Psoas muscle (tissue), 8 donors: ENCODE results near the gene CNN2. TPM values are rescaled to one million over a fixed set of nuclear protein-coding genes. Genes with fewer than 3 reads are reported as not detected.

Experiments
- ATAC-seq, 4 donors: fragments of 200-7000 bp; cut with Tn5 transposase; one replicate each; pipeline ENCODE4 v1.9.1; 2020; ENCODE audit warnings: moderate library complexity in 3 of 4, mild to moderate bottlenecking in 2 of 4
- DNase-seq, 2 donors: peaks; one replicate each; pipeline ENCODE4 v3.0.0-alpha.2; 2020
- H3K27ac ChIP-seq: fragments of 200-600 bp; one replicate; pipeline ENCODE4 v1.8.0; 2022
- H3K27me3 ChIP-seq, 3 donors: fragments of 200-600 bp in 1 of 3; one replicate each; pipeline versions ENCODE4 v1.6.1 to v1.8.0; 2013 to 2022; ENCODE audit warnings: low read length in 2 of 3, mild to moderate bottlenecking in 2 of 3, moderate library complexity in 1 of 3; ENCODE audit not compliant: insufficient read depth in 3 of 3
- H3K36me3 ChIP-seq, 2 donors: fragments of 200-600 bp in 1 of 2; one replicate each; pipeline versions ENCODE4 v1.6.1 to v1.8.0; 2013 to 2022; ENCODE audit warnings: low read depth in 1 of 2, mild to moderate bottlenecking in 1 of 2, moderate library complexity in 1 of 2; ENCODE audit not compliant: insufficient read depth in 1 of 2
- H3K4me1 ChIP-seq: fragments of 200-600 bp; one replicate; pipeline ENCODE4 v1.8.0; 2022
- H3K4me3 ChIP-seq: fragments of 200-600 bp; one replicate; pipeline ENCODE4 v1.8.0; 2022; ENCODE audit warnings: mild to moderate bottlenecking
- H3K9me3 ChIP-seq: fragments of 200-600 bp; one replicate; pipeline ENCODE4 v1.8.0; 2022
- WGBS, 3 donors: extraction: QIAGEN DNeasy Blood & Tissue Kit; methylation state at CpG; one replicate each; pipeline versions ENCODE4 v1.1.6 to v1.1.7; 2013; 5-methylcytosine and 5-hydroxymethylcytosine counted together
- intact Hi-C, 2 donors: fragments of 100-400 bp; cut with DNase I; formaldehyde crosslinking; loops; one replicate each; pipeline versions ENCODE4 v1.11.0 to v1.14.2; 2022
- polyA plus RNA-seq, 3 donors: library from polyadenylated mRNA; stranded (reverse); fragments of 200-250 nt; gene quantifications; one replicate each; pipeline ENCODE4 v1.2.3, GENCODE V29; 2013
- total RNA-seq, 4 donors: library from RNA; stranded (reverse); fragmentation: NEBNext Ultra II Directional in 2 of 4; extraction: Animal tissue kit (Norgen Biotek cat#: 25700) in 2 of 4; gene quantifications; one replicate each; pipeline versions ENCODE4 v1.2.1 to v1.2.4, GENCODE V29; 2021 to 2023
- TF ChIP-seq, protein P1 (sequence below): fragments of 200-600 bp; IDR thresholded peaks from one replicate; pipeline ENCODE4 v1.8.0; 2022; ENCODE audit warnings: antibody characterized with exemption
- donor health status: healthy with polysubstance abuse.
- donor health status: DM: no; HTN: no; CAD: no; lungs with moderate emphysema.
- donor health status: Bipolar disorder and iron deficiency.
- donor health status: healthy.
- donor health status: DM: yes; HTN: yes; CAD: no.
- donor health status: DM: no; HTN: no; CAD: no.
- donor health status: DM: no; HTN: no; CAD: no.
- donor health status: DM: yes; HTN: yes; CAD: no.

CNN2 gene
- total and polyA plus RNA-seq, 7 donors = 1.7 to 9.5 (median 6.3) TPM

DNA sequence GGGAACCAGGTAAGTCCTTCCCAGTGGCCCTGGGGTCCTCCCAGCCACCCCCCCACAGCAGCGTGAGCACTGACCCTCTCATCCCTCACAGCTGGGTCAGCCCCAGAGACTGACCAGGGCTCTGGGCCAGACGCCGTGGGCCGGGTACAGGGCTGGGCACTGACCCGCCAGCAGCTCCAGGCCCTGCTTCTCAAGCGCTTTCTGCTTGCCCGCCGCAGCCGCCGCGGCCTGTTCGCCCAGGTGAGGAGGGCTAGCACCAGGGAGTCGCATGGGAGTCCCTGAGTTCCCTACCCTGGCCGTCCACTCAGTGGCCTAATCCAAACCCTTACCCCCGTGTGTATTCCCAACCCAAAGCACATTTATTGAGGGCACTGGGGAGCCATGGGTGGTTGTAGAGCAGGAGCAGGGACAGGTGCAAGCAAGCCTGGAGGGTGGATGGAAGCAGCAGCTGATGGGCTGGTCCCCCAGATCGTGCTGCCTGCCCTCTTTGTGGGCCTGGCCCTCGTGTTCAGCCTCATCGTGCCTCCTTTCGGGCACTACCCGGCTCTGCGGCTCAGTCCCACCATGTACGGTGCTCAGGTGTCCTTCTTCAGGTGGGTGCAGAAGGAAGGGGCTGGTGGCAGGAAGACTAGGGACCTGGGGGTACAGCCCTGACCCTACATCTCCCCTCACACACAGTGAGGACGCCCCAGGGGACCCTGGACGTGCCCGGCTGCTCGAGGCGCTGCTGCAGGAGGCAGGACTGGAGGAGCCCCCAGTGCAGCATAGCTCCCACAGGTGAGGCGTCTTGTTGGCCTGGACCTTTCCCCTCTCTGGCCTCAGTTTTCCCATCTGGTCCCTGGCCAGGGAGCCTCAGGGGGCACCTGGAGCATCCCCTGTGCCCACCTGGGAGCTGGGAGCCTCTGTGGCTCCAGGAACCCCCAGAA is 28.0 kb downstream of the CNN2 start:
- TF ChIP-seq, protein P1, sequence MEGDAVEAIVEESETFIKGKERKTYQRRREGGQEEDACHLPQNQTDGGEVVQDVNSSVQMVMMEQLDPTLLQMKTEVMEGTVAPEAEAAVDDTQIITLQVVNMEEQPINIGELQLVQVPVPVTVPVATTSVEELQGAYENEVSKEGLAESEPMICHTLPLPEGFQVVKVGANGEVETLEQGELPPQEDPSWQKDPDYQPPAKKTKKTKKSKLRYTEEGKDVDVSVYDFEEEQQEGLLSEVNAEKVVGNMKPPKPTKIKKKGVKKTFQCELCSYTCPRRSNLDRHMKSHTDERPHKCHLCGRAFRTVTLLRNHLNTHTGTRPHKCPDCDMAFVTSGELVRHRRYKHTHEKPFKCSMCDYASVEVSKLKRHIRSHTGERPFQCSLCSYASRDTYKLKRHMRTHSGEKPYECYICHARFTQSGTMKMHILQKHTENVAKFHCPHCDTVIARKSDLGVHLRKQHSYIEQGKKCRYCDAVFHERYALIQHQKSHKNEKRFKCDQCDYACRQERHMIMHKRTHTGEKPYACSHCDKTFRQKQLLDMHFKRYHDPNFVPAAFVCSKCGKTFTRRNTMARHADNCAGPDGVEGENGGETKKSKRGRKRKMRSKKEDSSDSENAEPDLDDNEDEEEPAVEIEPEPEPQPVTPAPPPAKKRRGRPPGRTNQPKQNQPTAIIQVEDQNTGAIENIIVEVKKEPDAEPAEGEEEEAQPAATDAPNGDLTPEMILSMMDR = no peak
- WGBS, 3 donors = 89 to 92% (median 92%) methylated on average over 23 to 28 of the region's 28 CpGs
- Histone ChIP-seq H3K9me3 (peaks cover 33% of the 10 kb centered on the region), H3K4me3 (no peak overlapping the region), H3K4me1 (no peaks in the 10 kb centered on the region), H3K36me3 (peaks cover 0 to 49% of the 10 kb centered on the region in 2 donors), H3K27me3 (no peaks in the 10 kb centered on the region), H3K27ac (no peak overlapping the region)
- no peak for ATAC-seq
- intact Hi-C loops = no loop called here
- no peak for DNase-seq

- Histone ChIP-seq H3K27ac (no peak overlapping the region), H3K4me3 (no peak overlapping the region), H3K9me3 (peaks cover 33% of the 10 kb centered on the region), H3K4me1 (no peaks in the 10 kb centered on the region), H3K36me3 (peaks cover 0 to 53% of the 10 kb centered on the region in 2 donors), H3K27me3 (no peaks in the 10 kb centered on the region)
- intact Hi-C loops = no loop called here
- TF ChIP-seq, protein P1 = no peak
- DNase-seq (no peak), ATAC-seq (no peak)
- WGBS, 3 donors = 94 to 96% (median 94%) methylated on average over 14 of the region's 14 CpGs
Observed at GRCh38 chr19:1055028-1055425, 28.6 kb downstream of the CNN2 start.

DNA sequence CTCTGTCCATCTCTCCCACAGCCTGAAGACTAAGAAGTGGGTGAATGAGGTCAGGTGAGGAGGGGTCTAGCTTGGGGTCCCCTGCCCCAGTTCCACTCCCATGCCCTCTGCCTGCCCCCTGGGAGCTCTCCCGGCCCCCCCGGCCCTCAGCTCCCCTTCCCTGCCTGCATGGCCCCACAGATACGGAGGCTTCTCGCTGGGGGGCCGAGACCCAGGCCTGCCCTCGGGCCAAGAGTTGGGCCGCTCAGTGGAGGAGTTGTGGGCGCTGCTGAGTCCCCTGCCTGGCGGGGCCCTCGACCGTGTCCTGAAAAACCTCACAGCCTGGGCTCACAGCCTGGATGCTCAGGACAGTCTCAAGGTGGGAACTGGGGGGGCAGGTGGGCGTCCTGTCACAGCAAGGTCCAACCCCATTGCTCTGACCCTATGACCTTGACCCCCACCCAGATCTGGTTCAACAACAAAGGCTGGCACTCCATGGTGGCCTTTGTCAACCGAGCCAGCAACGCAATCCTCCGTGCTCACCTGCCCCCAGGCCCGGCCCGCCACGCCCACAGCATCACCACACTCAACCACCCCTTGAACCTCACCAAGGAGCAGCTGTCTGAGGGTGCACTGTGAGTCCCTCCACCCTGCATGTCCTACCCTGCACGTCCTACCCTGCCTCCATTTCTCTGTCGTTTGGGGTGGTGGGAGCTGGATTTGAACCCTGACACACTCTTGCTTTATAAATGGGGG is 29.6 kb downstream of the CNN2 start:
- Histone ChIP-seq H3K9me3 (peaks cover 33% of the 10 kb centered on the region), H3K27ac (no peak overlapping the region), H3K36me3 (peaks cover 0 to 53% of the 10 kb centered on the region in 2 donors), H3K4me3 (no peak overlapping the region), H3K4me1 (no peaks in the 10 kb centered on the region), H3K27me3 (no peaks in the 10 kb centered on the region)
- peak in 1 of 4 donors; percentile 22 for ATAC-seq
- peak in 1 of 2 donors; percentile 48 for DNase-seq
- intact Hi-C loops = no loop called here
- TF ChIP-seq, protein P1 = no peak
- 96 to 98% (median 97%) methylated on average over 18 to 20 of the region's 20 CpGs for WGBS, 3 donors

- Histone ChIP-seq H3K9me3 (peaks cover 33% of the 10 kb centered on the region), H3K4me1 (no peaks in the 10 kb centered on the region), H3K27me3 (no peaks in the 10 kb centered on the region), H3K27ac (no peak overlapping the region), H3K36me3 (peaks cover 0 to 53% of the 10 kb centered on the region in 2 donors), H3K4me3 (no peak overlapping the region)
- 47 to 51% (median 49%) methylated on average over 3 of the region's 3 CpGs for WGBS, 3 donors
- intact Hi-C loops = no loop called here
- ATAC-seq = no peak
- no peak for DNase-seq
- TF ChIP-seq, protein P1 = no peak
Observed at GRCh38 chr19:1057176-1057855, 30.9 kb downstream of the CNN2 start.
